ENCODE measurements around the gene RPL7A. TPM values are rescaled to one million over a fixed set of nuclear protein-coding genes. Genes with fewer than 3 reads are reported as not detected.

The RPL7A gene
- total and polyA plus RNA-seq, 2 donors (not counting 3 experiments of a cell fraction or from before 2014, with no cell fraction given) = 2,112 to 2,329 TPM

GRCh38 chr9:133309608-133310007, 38.4 kb upstream of the RPL7A start:
- BruUV-seq (replicated peaks) = no TSS peak
- Histone ChIP-seq H3K9me1 (replicated peaks; ENCODE audit: control insufficient read depth, extremely low read depth, insufficient read depth, low read length) (no peaks in the 10 kb centered on the region), H3K4me2 (ENCODE audit: insufficient read depth, low read length) (no peak overlapping the region), H3K9ac (replicated peaks; ENCODE audit: extremely low read depth, insufficient read depth, low read length) (no peak overlapping the region), H2AFZ (ENCODE audit: low read depth, low read length) (no peak overlapping the region), H3K79me2 (ENCODE audit: control insufficient read depth, insufficient read depth, low read length) (no peaks in the 10 kb centered on the region), H3K9me3 (replicated peaks; ENCODE audit: control insufficient read depth, insufficient read depth, low read length) (no peaks in the 10 kb centered on the region), H3K36me3 (ENCODE audit: control insufficient read depth in 2 of 2, extremely low read depth in 1 of 2, insufficient read depth in 2 of 2, low read length in 2 of 2) (no peaks in the 10 kb centered on the region), H3K27ac (ENCODE audit: insufficient read depth, low read depth, low read length) (no peak overlapping the region), H4K20me1 (replicated peaks; ENCODE audit: control insufficient read depth, extremely low read depth, insufficient read depth, low read length) (no peaks in the 10 kb centered on the region), H3K27me3 (ENCODE audit: control insufficient read depth in 2 of 2, insufficient read depth in 2 of 2, low read length in 2 of 2) (peaks cover 0 to 2% of the 10 kb centered on the region in 2 experiments), H3K4me1 (ENCODE audit: control insufficient read depth, extremely low read depth, insufficient read depth, low read length) (no peaks in the 10 kb centered on the region), H3K4me3 (replicated peaks in 1 of 3; ENCODE audit: insufficient read depth in 1 of 3, low read depth in 1 of 3, low read length in 3 of 3) (no peak overlapping the region)
- ChIA-PET POLR2A (no interaction called here), CTCF (no interaction called here)
- dilution Hi-C loops (cut with MboI; ENCODE audit: extremely low pct_ligation_motif_present, low sequenced_read_pairs) (no loop called here), intact Hi-C loops (cut with micrococcal nuclease) (no loop called here)
- DNase-seq (ENCODE audit: low read depth, low spot score) = no peak
- TF ChIP-seq MYC (IDR thresholded peaks at IDR 0.05; ENCODE audit: low read depth, low read length) (no peak), FOS (IDR thresholded peaks at IDR 0.05; ENCODE audit: borderline replicate concordance, insufficient read depth, low read length) (no peak), JUN (IDR thresholded peaks at IDR 0.05; ENCODE audit: borderline replicate concordance, insufficient read depth, insufficient read length, low read depth) (no peak), EZH2 (IDR thresholded peaks at IDR 0.05; ENCODE audit: borderline replicate concordance, low read depth, low read length, severe bottlenecking) (no peak), POLR2A (IDR thresholded peaks at IDR 0.05; ENCODE audit: low read depth, low read length) (no peak), MAX (IDR thresholded peaks at IDR 0.05; ENCODE audit: insufficient read depth, insufficient read length) (no peak), GATA2 (IDR thresholded peaks at IDR 0.05; ENCODE audit: insufficient read depth, insufficient read length, low read depth, low read length) (no peak), POLR2AphosphoS5 (IDR thresholded peaks at IDR 0.05; ENCODE audit: insufficient read depth, low read depth, low read length) (no peak)
- TF ChIP-seq, protein P1, sequence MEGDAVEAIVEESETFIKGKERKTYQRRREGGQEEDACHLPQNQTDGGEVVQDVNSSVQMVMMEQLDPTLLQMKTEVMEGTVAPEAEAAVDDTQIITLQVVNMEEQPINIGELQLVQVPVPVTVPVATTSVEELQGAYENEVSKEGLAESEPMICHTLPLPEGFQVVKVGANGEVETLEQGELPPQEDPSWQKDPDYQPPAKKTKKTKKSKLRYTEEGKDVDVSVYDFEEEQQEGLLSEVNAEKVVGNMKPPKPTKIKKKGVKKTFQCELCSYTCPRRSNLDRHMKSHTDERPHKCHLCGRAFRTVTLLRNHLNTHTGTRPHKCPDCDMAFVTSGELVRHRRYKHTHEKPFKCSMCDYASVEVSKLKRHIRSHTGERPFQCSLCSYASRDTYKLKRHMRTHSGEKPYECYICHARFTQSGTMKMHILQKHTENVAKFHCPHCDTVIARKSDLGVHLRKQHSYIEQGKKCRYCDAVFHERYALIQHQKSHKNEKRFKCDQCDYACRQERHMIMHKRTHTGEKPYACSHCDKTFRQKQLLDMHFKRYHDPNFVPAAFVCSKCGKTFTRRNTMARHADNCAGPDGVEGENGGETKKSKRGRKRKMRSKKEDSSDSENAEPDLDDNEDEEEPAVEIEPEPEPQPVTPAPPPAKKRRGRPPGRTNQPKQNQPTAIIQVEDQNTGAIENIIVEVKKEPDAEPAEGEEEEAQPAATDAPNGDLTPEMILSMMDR (IDR thresholded peaks at IDR 0.05; ENCODE audit: extremely low read depth in 1 of 2, insufficient read depth in 1 of 2, low read depth in 1 of 2, low read length in 2 of 2) = no peak
- FAIRE-seq = no peak
